Measurements from ENCODE around the gene ZDHHC18.
A peak's percentile ranks its signal among the peaks of the same experiment; 100 is the strongest.

Gene ZDHHC18

GRCh38 chr1:26853156-26853555, 26.7 kb downstream of the ZDHHC18 start:
- TF ChIP-seq CTCF (IDR thresholded peaks at IDR 0.05), result peak; percentile 72
- DNase-seq, result peak; percentile 92
- no peak overlapping the region for H3K27ac Mint-ChIP-seq
- H3K4me3 Mint-ChIP-seq, result no peak overlapping the region
- H3K27me3 Mint-ChIP-seq (ENCODE audit: low read depth, poor library complexity), result no peaks in the 10 kb centered on the region
- no peaks in the 10 kb centered on the region for H3K9me3 Mint-ChIP-seq
- H3K4me1 Mint-ChIP-seq, result peaks cover 62% of the 10 kb centered on the region
- peaks cover 28% of the 10 kb centered on the region for H3K36me3 Mint-ChIP-seq (ENCODE audit: low read depth)

GRCh38 chr1:26853600-26853999, 27.1 kb downstream of the ZDHHC18 start:
- Mint-ChIP-seq H3K27ac (no peak overlapping the region), H3K4me1 (peaks cover 66% of the 10 kb centered on the region), H3K9me3 (no peaks in the 10 kb centered on the region), H3K36me3 (ENCODE audit: low read depth) (peaks cover 28% of the 10 kb centered on the region), H3K27me3 (ENCODE audit: low read depth, poor library complexity) (no peaks in the 10 kb centered on the region), H3K4me3 (no peak overlapping the region)
- no peak for DNase-seq
- no peak for TF ChIP-seq CTCF (IDR thresholded peaks at IDR 0.05)

DNA sequence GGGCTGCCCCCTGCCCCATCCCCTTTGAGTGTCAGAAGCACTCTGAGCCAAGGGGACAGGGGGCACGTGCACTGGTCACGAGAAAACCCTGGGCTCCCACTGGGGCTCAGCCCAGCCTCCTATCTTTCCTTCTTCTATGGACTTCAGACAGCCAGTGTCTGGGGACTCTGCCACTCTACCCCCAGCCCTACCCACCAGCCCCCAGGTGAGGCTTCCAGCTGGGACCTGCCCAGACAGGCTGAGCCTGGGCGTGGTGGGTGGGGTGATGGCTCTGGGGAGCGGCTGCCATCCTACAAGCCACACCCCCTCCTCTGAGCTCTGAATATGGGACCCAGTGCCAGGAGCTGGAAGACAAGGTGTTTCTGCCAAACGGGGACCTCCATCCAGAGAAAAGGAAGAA, 28.4 kb downstream of the ZDHHC18 start:
- Mint-ChIP-seq H3K4me1 (peaks cover 64% of the 10 kb centered on the region), H3K36me3 (ENCODE audit: low read depth) (peaks cover 28% of the 10 kb centered on the region), H3K27ac (no peak overlapping the region), H3K27me3 (ENCODE audit: low read depth, poor library complexity) (no peaks in the 10 kb centered on the region), H3K9me3 (no peaks in the 10 kb centered on the region), H3K4me3 (no peak overlapping the region)
- DNase-seq, result no peak
- TF ChIP-seq CTCF (IDR thresholded peaks at IDR 0.05), result no peak

- Mint-ChIP-seq H3K36me3 (ENCODE audit: low read depth) (peaks cover 23% of the 10 kb centered on the region), H3K27me3 (ENCODE audit: low read depth, poor library complexity) (no peaks in the 10 kb centered on the region), H3K4me3 (no peak overlapping the region), H3K4me1 (peaks cover 57% of the 10 kb centered on the region), H3K9me3 (no peaks in the 10 kb centered on the region), H3K27ac (peak overlapping the region; percentile 85)
- TF ChIP-seq CTCF (IDR thresholded peaks at IDR 0.05), result no peak
- DNase-seq, result no peak
Measured at GRCh38 chr1:26855636-26856035, 29.1 kb downstream of the ZDHHC18 start.

DNA sequence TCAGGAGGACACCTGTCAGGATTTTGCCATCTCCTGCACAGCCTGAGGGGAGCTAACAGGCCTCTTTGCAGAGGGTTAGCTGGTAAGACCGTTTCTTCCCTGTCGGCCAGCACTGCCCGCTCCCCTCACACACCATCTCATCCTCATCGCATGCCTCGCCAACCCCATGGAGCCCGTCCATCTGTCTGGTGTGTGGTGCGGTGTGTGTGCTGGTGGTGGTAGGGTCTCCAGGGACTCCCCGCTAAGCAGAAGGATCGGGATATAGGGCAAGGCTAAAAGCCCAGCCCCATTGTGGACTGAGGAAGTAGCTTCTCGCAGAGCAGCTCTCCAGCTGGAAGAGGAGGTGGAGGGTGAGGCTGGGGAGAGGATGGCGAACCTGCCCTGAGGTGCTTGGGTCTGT, 29.7 kb downstream of the ZDHHC18 start:
- Mint-ChIP-seq H3K4me1 (peaks cover 54% of the 10 kb centered on the region), H3K36me3 (ENCODE audit: low read depth) (peaks cover 20% of the 10 kb centered on the region), H3K9me3 (no peaks in the 10 kb centered on the region), H3K27me3 (ENCODE audit: low read depth, poor library complexity) (peaks cover 1% of the 10 kb centered on the region), H3K27ac (peak overlapping the region; percentile 85), H3K4me3 (no peak overlapping the region)
- no peak for DNase-seq
- TF ChIP-seq CTCF (IDR thresholded peaks at IDR 0.05), result no peak

GRCh38 chr1:26856604-26857469, 30.3 kb downstream of the ZDHHC18 start:
- no peak overlapping the region for H3K27ac Mint-ChIP-seq
- no peak for TF ChIP-seq CTCF (IDR thresholded peaks at IDR 0.05)
- H3K4me3 Mint-ChIP-seq, result no peak overlapping the region
- DNase-seq, result no peak
- no peaks in the 10 kb centered on the region for H3K9me3 Mint-ChIP-seq
- H3K27me3 Mint-ChIP-seq (ENCODE audit: low read depth, poor library complexity), result peaks cover 3% of the 10 kb centered on the region
- H3K36me3 Mint-ChIP-seq (ENCODE audit: low read depth), result peaks cover 14% of the 10 kb centered on the region
- peaks cover 54% of the 10 kb centered on the region for H3K4me1 Mint-ChIP-seq
